ENCODE measurements around the gene ARHGAP32. TPM values are rescaled to one million over a fixed set of nuclear protein-coding genes. Genes with fewer than 3 reads are reported as not detected.
A peak's percentile ranks its signal among the peaks of the same experiment; 100 is the strongest.

The ARHGAP32 gene
- total RNA-seq, result 25.7 TPM
- long read RNA-seq, partial matches to known transcripts, result 5 of 15 reads
- long read RNA-seq, other reads (novel, unspliced or antisense), result 10 of 15 reads

DNA sequence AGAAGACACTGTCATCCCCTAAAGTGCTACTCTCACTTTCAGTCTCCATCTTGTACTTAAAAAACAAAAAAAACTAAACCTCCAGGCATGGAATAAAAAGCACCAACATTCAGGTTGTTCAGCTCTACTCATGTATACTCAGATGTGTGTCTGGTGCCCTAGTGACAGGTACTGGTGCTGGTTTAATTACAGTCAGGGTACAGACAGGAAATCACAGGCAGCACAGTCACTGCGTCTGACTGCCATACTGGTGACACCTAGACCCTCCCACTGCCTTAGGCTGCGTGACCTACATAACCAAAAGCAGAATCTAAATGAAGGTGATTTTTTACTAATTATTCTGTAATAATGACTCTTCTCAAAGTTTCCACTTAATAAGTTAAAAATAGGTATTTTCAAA, at the start of gene ARHGAP32:
Gene ARHGAP32, minus strand, starts transcription at position 176 of the 400 bp plus-strand sequence. Its CDS starts 127 bp downstream, at position 49.
- Histone ChIP-seq H3K4me3 (no peak within 1 kb of the TSS), H3K4me1 (peaks cover 13% of the 10 kb centered on the region), H3K27ac (no peak within 1 kb of the TSS), H3K9me3 (no peaks in the 10 kb centered on the region), H3K36me3 (no peaks in the 10 kb centered on the region), H3K27me3 (no peaks in the 10 kb centered on the region)
- intact Hi-C loops (cut with DNase I), result no loop called here
- peak; percentile 62 for ATAC-seq
- DNase-seq, result no peak
- TF ChIP-seq, protein P1, sequence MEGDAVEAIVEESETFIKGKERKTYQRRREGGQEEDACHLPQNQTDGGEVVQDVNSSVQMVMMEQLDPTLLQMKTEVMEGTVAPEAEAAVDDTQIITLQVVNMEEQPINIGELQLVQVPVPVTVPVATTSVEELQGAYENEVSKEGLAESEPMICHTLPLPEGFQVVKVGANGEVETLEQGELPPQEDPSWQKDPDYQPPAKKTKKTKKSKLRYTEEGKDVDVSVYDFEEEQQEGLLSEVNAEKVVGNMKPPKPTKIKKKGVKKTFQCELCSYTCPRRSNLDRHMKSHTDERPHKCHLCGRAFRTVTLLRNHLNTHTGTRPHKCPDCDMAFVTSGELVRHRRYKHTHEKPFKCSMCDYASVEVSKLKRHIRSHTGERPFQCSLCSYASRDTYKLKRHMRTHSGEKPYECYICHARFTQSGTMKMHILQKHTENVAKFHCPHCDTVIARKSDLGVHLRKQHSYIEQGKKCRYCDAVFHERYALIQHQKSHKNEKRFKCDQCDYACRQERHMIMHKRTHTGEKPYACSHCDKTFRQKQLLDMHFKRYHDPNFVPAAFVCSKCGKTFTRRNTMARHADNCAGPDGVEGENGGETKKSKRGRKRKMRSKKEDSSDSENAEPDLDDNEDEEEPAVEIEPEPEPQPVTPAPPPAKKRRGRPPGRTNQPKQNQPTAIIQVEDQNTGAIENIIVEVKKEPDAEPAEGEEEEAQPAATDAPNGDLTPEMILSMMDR (IDR thresholded peaks at IDR 0.05), result no peak

DNA sequence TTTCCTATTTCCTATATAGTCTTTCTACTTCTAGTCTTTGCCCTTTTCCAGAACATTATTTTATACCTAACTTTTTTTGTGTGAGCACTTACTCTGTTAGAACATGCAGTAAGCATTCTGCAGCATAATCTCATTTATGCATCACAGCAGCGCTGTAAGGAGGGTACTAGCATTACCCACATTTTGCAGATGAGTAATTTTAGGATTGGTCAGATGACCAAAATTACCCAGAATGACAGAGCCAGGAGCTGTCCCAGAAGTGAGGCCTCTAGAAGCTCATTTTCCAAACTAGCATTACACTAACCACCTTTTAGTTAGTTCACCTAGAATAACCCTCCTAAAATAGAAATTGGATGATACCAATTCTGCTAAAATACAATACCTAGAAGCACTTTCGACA, 47.1 kb upstream of the ARHGAP32 start:
- no peaks in the 10 kb centered on the region for H3K4me1 ChIP-seq
- DNase-seq (no peak), ATAC-seq (no peak)
- H3K36me3 ChIP-seq, result no peaks in the 10 kb centered on the region
- no peaks in the 10 kb centered on the region for H3K27me3 ChIP-seq
- H3K9me3 ChIP-seq, result no peaks in the 10 kb centered on the region
- no peak overlapping the region for H3K27ac ChIP-seq
- no peak overlapping the region for H3K4me3 ChIP-seq
- intact Hi-C loops (cut with DNase I), result no loop called here
- TF ChIP-seq, protein P1 (IDR thresholded peaks at IDR 0.05), result no peak

DNA sequence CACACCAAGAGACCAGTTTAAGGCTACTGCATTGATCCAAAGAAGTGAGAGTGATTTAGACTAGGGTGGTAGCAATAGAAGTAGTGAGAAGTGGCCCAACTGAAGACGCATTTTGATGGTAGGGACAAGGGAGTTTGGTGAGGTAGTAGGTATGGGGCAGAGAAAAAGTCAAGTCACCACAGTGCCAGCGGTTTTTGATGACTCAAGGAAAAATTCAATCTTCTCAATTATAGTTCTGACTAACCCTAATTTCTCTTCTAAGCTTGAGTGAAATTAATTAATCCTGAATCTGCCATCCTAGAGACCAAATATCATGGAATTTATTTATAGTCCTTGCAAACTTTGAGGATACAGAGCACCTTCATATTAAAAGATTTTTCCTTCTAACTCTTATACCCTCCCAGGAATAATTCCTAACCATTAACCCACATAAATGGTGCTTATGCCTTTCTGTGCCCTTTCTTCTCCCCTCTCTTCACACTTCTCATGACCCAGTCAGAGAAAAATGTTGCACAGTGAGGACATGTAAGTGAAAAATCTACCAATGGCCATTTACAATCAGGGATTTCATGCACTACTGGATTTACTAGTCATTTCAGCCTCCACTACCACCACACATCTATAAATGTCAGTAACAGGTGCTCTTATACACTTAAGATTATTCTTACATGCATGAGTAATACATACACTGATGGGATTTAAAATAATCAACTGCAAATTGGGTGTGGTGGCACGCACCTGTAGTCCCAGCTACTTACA, 45.9 kb upstream of the ARHGAP32 start:
- Histone ChIP-seq H3K4me3 (no peak overlapping the region), H3K9me3 (no peaks in the 10 kb centered on the region), H3K36me3 (no peaks in the 10 kb centered on the region), H3K27me3 (no peaks in the 10 kb centered on the region), H3K27ac (no peak overlapping the region), H3K4me1 (no peaks in the 10 kb centered on the region)
- DNase-seq (no peak), ATAC-seq (no peak)
- TF ChIP-seq, protein P1 (IDR thresholded peaks at IDR 0.05), result no peak
- intact Hi-C loops (cut with DNase I), result no loop called here

DNA sequence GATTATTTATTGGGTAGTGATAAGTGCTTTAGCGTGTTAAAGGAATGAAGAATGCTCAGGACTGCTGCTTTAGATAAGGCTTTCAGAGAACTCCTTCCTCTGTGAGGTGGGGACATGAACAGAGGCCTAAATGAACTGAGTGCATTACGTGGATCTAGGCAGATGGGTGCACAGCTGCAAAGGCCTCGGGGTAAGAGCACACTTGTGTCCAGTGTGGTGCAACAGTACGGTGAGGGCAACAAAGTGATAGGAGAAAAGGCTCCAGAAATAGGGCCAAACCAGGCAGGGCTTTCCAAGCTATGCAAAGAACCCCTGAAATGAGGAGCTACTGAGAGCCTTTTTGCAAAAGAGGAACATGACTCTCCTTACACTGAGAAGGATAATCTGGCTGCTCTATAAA, 45.3 kb upstream of the ARHGAP32 start:
- no peaks in the 10 kb centered on the region for H3K9me3 ChIP-seq
- ATAC-seq (no peak), DNase-seq (no peak)
- intact Hi-C loops (cut with DNase I), result no loop called here
- H3K4me1 ChIP-seq, result no peaks in the 10 kb centered on the region
- no peaks in the 10 kb centered on the region for H3K27me3 ChIP-seq
- H3K36me3 ChIP-seq, result no peaks in the 10 kb centered on the region
- no peak overlapping the region for H3K27ac ChIP-seq
- H3K4me3 ChIP-seq, result no peak overlapping the region
- TF ChIP-seq, protein P1 (IDR thresholded peaks at IDR 0.05), result no peak

DNA sequence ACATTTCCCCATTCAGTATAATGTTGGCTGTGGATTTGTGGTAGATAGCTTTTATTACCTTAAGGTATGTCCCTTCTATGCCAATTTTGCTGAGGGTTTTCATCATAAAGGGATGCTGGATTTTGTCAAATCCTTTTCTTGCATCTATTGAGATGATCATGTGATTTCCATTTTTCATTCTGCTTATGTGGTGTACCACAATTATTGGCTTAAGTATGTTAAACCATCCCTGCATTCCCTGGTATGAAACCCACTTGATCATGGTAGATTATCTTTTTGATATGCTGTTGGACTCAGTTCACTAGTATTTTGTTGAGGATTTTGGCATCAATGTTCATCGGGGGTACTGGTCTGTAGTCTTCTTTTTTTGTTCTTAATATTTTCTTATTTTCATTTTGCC, 44.7 kb upstream of the ARHGAP32 start:
- no peak for ATAC-seq
- Histone ChIP-seq H3K9me3 (no peaks in the 10 kb centered on the region), H3K27me3 (no peaks in the 10 kb centered on the region), H3K27ac (no peak overlapping the region), H3K36me3 (no peaks in the 10 kb centered on the region), H3K4me1 (no peaks in the 10 kb centered on the region), H3K4me3 (no peak overlapping the region)
- intact Hi-C loops (cut with DNase I), result no loop called here
- no peak for DNase-seq
- TF ChIP-seq, protein P1 (IDR thresholded peaks at IDR 0.05), result no peak
